ENCODE data around the gene KAT6B. TPM values are rescaled to one million over a fixed set of nuclear protein-coding genes. Genes with fewer than 3 reads are reported as not detected.

The KAT6B gene
- total RNA-seq, 1 donor from 2014 or later: 189 TPM

GRCh38 chr10:74944205-74944604 is 117.8 kb downstream of the KAT6B start:
- FAIRE-seq (no peak), DNase-seq (ENCODE audit: low spot score in 2 of 2) (no peak)

DNA sequence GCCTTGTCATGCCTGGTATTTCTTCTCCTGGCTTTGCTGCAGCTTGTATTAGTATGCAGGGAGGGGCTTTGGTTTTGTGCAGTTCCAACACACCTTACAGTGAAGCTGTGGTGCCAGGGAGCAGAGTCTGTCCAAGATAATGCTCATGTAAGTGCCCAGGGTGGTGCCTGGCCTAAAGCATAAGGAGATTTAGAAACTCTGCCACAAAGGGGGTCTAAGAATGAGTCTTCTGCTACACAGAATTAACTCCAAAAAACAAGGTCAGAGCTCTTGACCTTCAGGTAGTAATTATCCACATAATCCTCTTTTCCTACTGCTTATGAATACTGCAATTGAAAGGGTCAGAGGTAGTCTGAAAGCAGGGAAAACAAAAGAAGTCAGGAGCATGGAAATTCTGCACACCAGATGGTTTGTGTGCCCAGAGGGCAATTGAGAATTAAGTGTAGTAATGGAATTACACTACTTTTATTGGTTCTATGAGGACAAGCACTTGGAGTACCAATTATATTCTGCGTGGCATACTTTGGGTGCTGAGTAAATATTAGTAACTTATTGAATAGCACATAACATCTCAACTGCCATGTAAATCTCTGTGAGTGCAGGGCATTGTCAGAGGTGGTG is 121.5 kb downstream of the KAT6B start:
- FAIRE-seq: no peak
- no peak for DNase-seq (ENCODE audit: low spot score in 2 of 2)

DNA sequence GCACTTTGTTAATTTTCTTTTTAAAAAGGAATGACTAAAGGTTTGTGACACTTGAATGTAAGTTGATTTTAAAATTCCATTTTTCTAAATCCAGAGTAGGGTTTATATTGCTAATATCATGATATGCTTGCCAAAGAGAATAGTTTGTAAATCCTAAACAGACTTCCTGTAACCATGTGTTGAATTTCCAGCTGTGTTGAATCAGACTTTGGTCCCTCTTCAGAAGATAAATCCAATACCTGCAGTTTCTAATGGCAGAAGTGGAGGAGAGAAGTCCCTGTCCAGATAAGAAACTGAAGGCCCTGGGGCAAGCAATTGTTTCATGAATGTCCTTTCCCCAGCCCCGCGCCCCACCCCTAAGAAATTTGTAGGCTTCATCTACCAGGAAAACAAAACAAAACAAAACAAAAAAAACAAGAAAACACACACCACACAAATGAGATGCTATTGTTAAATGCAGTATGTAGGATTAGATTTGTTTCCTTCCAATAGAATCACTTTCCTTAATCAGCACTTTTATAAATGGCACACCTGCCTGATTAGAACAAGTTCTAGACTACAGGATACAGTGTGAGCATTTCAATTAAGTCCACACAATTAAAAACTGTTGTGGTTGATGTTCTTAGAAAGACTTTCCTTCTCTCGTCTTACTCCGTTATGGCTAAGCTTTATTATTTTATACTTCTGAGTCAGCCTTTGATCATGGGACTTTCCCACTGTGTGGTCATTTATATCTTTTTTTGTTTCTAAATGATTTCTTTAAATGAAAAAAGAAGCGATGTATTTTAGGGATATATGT is 122.8 kb downstream of the KAT6B start:
- DNase-seq (ENCODE audit: low spot score in 2 of 2) (no peak), FAIRE-seq (no peak)

DNA sequence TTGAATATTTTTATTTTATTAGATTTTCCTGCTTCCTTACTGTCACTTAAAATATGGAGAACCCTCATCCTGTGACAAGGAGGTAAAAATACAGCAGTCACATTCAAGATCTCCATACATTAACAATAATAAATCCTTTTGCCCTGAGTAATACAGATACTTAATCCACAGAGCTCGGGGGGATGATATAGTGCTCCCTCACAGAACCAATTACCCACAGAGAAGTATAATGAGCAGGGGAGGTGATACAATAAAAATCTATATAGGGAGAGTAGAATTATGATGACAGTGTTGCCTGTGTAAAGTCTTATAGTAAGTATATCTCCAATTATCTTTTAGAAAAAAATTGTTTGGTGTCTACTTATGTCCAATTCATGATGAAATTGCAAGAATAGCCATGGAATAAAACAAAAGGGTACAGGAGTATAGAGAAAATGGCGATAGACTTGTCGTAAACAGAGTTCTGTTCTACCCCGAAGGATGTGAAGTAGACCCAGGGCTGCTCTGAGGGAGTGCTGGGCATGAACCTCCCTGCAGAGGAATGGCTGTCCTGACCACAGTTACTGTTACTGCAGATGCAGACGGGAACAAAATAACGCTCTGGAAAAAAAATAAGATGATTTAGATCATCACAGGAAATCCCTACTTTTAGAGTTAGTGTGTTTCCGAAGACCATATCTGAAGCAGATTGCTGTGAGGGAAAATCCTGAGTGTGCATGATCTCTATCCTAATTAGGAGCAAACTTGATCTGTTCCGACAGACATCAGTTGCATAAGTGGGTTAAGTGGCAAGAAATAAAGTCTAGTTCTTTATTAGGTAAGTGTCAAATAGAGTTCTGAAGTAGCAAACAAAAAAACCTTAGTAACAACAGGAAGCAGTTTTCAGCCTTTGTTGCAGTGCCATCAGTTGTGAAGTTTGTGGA is 123.7 kb downstream of the KAT6B start:
- FAIRE-seq (no peak), DNase-seq (ENCODE audit: low spot score in 2 of 2) (no peak)

DNA sequence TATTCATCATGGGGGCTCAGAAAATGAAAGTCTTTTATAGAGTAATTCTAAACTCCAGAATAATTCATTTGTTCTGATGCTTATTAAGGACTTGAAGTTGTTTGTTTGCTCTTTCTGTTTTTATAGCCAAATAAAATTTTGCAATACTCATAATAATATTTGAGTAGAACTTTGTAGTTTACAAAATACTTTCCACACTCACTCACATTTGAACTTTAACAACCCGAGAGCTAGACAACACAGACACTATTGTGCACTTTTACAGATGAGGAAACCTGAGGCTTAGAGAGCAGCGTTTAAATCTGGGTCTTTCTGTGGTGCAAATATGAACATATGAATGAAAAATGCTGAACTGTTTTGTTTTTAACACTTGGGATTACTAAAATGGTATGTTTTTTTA is 126.8 kb downstream of the KAT6B start:
- FAIRE-seq: no peak
- DNase-seq (ENCODE audit: low spot score in 2 of 2): no peak

DNA sequence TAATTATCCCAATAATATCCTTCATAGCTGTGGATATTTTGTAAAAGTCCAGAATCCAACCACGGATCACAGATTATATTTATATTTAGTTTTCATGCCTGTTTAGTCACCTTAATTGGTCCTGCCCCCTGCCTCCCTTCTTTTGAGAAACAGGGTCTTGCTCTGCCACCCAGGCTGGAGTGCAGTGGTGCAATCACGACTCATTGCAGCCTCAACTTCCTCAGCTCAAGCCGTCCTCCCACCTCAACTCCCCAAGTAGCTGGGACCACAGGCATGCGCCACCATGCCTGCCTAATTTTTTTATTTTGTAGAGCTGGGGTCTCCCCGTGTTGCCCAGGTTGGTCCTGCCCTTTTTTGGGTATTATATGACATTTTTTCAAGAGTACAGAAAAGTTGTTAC is 129.4 kb downstream of the KAT6B start:
- DNase-seq (ENCODE audit: low spot score in 2 of 2) (no peak), FAIRE-seq (no peak)

GRCh38 chr10:74956555-74957111 is 130.2 kb downstream of the KAT6B start:
- FAIRE-seq (no peak), DNase-seq (ENCODE audit: low spot score in 2 of 2) (no peak)

DNA sequence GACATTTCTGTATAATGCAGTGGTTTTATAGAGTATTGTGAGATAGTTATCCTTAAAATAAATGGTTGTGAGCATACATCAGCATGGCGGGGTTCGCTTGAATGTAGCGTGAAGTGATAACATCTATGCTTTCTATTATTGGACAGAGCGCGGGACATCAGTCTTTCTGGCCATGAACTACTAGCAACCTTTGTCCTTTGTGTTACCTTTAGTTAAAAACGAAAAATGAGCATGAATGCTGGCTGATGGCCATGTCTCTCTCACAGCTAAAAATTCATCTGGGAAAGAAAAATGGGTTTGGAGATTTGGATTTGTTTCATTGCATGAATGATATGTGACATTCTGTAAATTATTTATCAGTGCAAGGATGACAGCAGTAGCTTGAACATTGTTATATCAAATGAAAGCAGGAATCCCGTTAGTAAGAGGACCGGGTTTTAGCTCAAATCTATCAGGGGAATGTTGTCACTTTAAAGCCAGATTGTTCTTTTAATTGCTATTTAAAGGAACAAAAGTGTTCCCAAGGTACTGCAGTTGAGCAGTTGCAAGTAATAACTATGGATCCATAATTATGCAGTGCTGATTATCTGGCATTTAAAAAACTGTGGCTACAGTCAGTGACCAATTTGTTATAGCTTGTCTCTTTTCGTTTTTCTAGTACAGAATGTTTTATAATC is 131.0 kb downstream of the KAT6B start:
- DNase-seq (ENCODE audit: low spot score in 2 of 2): no peak
- FAIRE-seq: no peak

DNA sequence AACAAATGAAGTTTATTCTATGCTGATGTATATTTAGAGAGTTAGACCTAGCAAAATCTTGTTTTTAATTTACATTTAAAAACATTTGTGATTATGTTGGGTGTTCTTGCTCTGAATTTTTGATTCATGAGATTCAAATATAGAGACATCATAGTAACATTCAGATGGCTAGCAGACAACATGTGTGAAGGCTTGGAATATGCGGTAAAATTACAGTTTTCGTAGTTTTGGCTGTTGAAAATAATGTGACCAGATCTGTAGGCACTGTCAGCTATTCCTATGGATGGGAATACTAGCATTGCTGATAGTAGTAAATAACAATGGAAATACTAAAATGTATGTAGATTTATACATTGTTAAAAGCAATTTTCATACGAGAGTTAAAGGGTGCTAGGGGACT is 131.9 kb downstream of the KAT6B start:
- DNase-seq (ENCODE audit: low spot score in 2 of 2) (no peak), FAIRE-seq (no peak)

GRCh38 chr10:74960670-74961069 is 134.3 kb downstream of the KAT6B start:
- DNase-seq (ENCODE audit: low spot score in 2 of 2) (no peak), FAIRE-seq (no peak)

- FAIRE-seq (no peak), DNase-seq (ENCODE audit: low spot score in 2 of 2) (no peak)
Measured at GRCh38 chr10:74962517-74962916, 136.1 kb downstream of the KAT6B start.

DNA sequence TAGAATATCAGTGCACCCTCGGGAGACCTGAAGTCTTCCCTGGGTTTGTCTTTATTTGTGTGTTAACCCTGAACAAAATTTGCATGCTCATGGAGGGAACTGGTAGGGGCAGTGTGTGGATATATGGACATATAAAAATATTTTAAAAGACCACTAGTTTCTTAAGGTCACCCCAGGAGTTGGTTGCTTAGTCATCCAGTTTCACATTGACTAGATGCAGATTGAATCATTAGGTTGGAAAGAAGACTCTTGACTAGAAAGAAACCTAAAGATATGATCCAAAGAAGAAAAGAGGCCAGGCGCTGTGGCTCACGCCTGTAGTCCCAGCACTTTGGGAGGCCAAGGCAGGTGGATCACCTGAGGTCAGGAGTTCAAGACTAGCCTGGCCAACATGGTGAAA is 137.1 kb downstream of the KAT6B start:
- no peak for DNase-seq (ENCODE audit: low spot score in 2 of 2)
- FAIRE-seq: no peak

GRCh38 chr10:74967911-74968666 is 141.7 kb downstream of the KAT6B start:
- FAIRE-seq (no peak), DNase-seq (ENCODE audit: low spot score in 2 of 2) (no peak)

GRCh38 chr10:74968667-74969061 is 142.3 kb downstream of the KAT6B start:
- FAIRE-seq (no peak), DNase-seq (ENCODE audit: low spot score in 2 of 2) (no peak)

- DNase-seq (ENCODE audit: low spot score in 2 of 2): no peak
- FAIRE-seq: no peak
Measured at GRCh38 chr10:74969093-74969492, 142.7 kb downstream of the KAT6B start.

DNA sequence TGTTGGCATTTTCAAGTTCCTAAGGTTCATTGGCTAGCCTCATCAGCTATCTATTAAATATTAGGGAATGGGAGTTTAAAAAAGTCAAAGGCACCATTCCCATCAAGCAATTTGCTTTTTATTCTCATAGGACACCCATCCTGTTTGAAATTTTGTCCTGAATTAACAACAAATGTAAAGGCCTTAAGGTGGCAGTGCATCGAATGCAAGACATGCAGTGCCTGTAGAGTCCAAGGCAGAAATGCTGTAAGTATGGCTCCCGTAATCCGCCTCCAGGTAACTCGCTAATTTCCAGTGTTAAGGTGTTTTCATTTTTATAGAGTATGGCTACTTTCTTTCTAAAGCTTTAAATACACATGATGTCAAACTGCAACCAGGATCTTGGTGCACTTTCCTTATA is 143.1 kb downstream of the KAT6B start:
- DNase-seq (ENCODE audit: low spot score in 2 of 2): no peak
- FAIRE-seq: no peak

DNA sequence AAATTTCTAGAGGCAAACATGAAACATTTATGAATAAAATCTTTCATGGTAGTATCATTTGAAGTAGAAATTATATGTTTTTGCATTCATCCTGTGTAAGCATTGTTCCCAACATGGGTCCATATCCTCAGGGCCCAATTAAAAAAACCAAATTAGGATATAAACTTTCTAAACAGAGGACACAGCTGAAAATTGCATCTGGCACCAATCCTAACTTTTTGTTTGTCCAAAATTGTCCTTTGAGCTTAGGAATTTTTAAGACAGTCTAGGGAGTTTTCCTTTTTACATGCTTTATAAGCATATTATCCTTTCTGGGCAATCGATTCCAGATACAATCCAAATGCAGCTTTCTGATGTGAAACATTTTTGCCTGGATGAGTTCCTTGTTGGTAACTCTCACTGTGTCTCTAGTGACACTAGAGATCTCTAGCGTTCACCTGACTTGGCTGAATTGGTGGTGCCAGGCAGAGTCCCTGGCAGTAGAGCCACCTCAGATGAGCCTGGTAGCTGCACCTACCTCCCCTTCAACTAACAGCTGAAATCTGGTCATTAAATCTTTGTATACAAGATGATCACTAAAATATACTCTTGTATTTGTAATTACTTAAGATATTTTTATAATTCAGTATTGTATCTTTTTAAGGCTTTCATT is 147.5 kb downstream of the KAT6B start:
- DNase-seq (ENCODE audit: low spot score in 2 of 2): no peak
- FAIRE-seq: no peak

- FAIRE-seq: no peak
- DNase-seq (ENCODE audit: low spot score in 2 of 2): no peak
Measured at GRCh38 chr10:74975758-74976157, 149.4 kb downstream of the KAT6B start.

GRCh38 chr10:74976565-74976964 is 150.2 kb downstream of the KAT6B start:
- DNase-seq (ENCODE audit: low spot score in 2 of 2) (no peak), FAIRE-seq (no peak)

Data from frontal cortex (tissue), 4 donors.